OCI-LY3 (cell line): Measurements from ENCODE around the gene BIRC5.

ENCODE experiments used
- CTCF ChIP-seq: fragments of 200-600, 300-600 bp; sonication (generic); IDR thresholded peaks from 2 replicates; pipeline ENCODE4 v1.5.1; 2014; ENCODE audit warnings: antibody characterized with exemption, low read length, low read depth
- EZH2phosphoT487 ChIP-seq: fragments of 200-600 bp; shearing (Covaris generic); IDR thresholded peaks from 2 replicates; pipeline ENCODE4 v1.6.1; 2018; ENCODE audit warnings: antibody characterized with exemption, mixed run types, low read depth

- TF ChIP-seq CTCF, result no peak
- no peak for TF ChIP-seq EZH2phosphoT487
Observed at GRCh38 chr17:78266771-78267170, 52.7 kb downstream of the BIRC5 start.
